ENCODE measurements around the gene SELENOV.

- no peak for TF ChIP-seq CTCF (IDR thresholded peaks at IDR 0.05 in 8 of 11, conservative IDR thresholded peaks at IDR 0.05 in 3 of 11)
- no peak for TF ChIP-seq POLR2A (IDR thresholded peaks at IDR 0.05)
These were observed 22.2 kb upstream of the SELENOV start for GRCh38 chr19:39492788-39493187.
